Measurements from ENCODE around the gene HOMER2. TPM values are rescaled to one million over a fixed set of nuclear protein-coding genes. Genes with fewer than 3 reads are reported as not detected.

Gene HOMER2
- total RNA-seq, 1 donor from 2014 or later = 12.2 TPM

GRCh38 chr15:82985688-82986441, 33.3 kb upstream of the HOMER2 start, which contains the start of gene RAMAC:
TSS of gene RAMAC (plus strand) at chr15:82986210. CDS start at chr15:82989019, 2,809 bp downstream.
- Histone ChIP-seq H3K4me3 (ENCODE audit: insufficient read depth, low read depth, low read length) (peak within 1 kb of the TSS; percentile 100), H2AFZ (ENCODE audit: low read depth, low read length) (peak within 1 kb of the TSS; percentile 99), H3K4me2 (ENCODE audit: low read length) (peak within 1 kb of the TSS; percentile 91), H3K4me1 (ENCODE audit: insufficient read depth, low read length) (peaks cover 7% of the 10 kb centered on the region), H3K9ac (ENCODE audit: low read length) (peak within 1 kb of the TSS; percentile 96), H4K20me1 (ENCODE audit: insufficient read depth, low read length) (peaks cover 4% of the 10 kb centered on the region), H3K79me2 (ENCODE audit: insufficient read depth, low read length) (peaks cover 18% of the 10 kb centered on the region), H3K27ac (ENCODE audit: low read depth, low read length) (peak within 1 kb of the TSS; percentile 61), H3K9me3 (ENCODE audit: insufficient read depth, low read depth, low read length) (no peaks in the 10 kb centered on the region), H3K36me3 (ENCODE audit: insufficient read depth, low read length) (peaks cover 6% of the 10 kb centered on the region), H3K27me3 (ENCODE audit: insufficient read depth, low read length) (no peaks in the 10 kb centered on the region)
- Mint-ChIP-seq H3K9me3 (ENCODE audit: unreplicated experiment) (no peaks in the 10 kb centered on the region), H3K4me1 (ENCODE audit: low read depth, unreplicated experiment) (peaks cover 16% of the 10 kb centered on the region), H3K27ac (ENCODE audit: unreplicated experiment) (peak within 1 kb of the TSS; percentile 91), H3K27me3 (ENCODE audit: low read depth, unreplicated experiment) (no peaks in the 10 kb centered on the region), H3K36me3 (ENCODE audit: low read depth, unreplicated experiment) (no peaks in the 10 kb centered on the region), H3K4me3 (ENCODE audit: unreplicated experiment) (peak within 1 kb of the TSS; percentile 98)
- DNase-seq (ENCODE audit: low read depth) = peak; percentile 91
- TF ChIP-seq CTCF (IDR thresholded peaks at IDR 0.05; ENCODE audit: insufficient read depth, low read depth, low read length) = no peak
- TF ChIP-seq EZH2 (IDR thresholded peaks at IDR 0.05; ENCODE audit: insufficient read depth, low read length) = no peak
- FAIRE-seq = peak; percentile 41

GRCh38 chr15:82980981-82981380, 28.5 kb upstream of the HOMER2 start:
- no peaks in the 10 kb centered on the region for H3K79me2 ChIP-seq (ENCODE audit: insufficient read depth, low read length)
- FAIRE-seq (no peak), DNase-seq (ENCODE audit: low read depth) (no peak)
- peaks cover 5% of the 10 kb centered on the region for H3K4me1 Mint-ChIP-seq (ENCODE audit: low read depth, unreplicated experiment)
- no peak for TF ChIP-seq CTCF (IDR thresholded peaks at IDR 0.05; ENCODE audit: insufficient read depth, low read depth, low read length)
- TF ChIP-seq EZH2 (IDR thresholded peaks at IDR 0.05; ENCODE audit: insufficient read depth, low read length) = no peak
- no peak overlapping the region for H3K4me2 ChIP-seq (ENCODE audit: low read length)
- peaks cover 7% of the 10 kb centered on the region for H3K4me1 ChIP-seq (ENCODE audit: insufficient read depth, low read length)
- no peaks in the 10 kb centered on the region for H3K9me3 ChIP-seq (ENCODE audit: insufficient read depth, low read depth, low read length)
- no peaks in the 10 kb centered on the region for H4K20me1 ChIP-seq (ENCODE audit: insufficient read depth, low read length)
- no peak overlapping the region for H3K4me3 ChIP-seq (ENCODE audit: insufficient read depth, low read depth, low read length)
- no peak overlapping the region for H3K27ac Mint-ChIP-seq (ENCODE audit: unreplicated experiment)
- H3K27me3 Mint-ChIP-seq (ENCODE audit: low read depth, unreplicated experiment) = no peaks in the 10 kb centered on the region
- no peak overlapping the region for H3K4me3 Mint-ChIP-seq (ENCODE audit: unreplicated experiment)
- H3K36me3 Mint-ChIP-seq (ENCODE audit: low read depth, unreplicated experiment) = peaks cover 5% of the 10 kb centered on the region
- H2AFZ ChIP-seq (ENCODE audit: low read depth, low read length) = no peak overlapping the region
- H3K9me3 Mint-ChIP-seq (ENCODE audit: unreplicated experiment) = no peaks in the 10 kb centered on the region
- H3K27me3 ChIP-seq (ENCODE audit: insufficient read depth, low read length) = no peaks in the 10 kb centered on the region
- no peak overlapping the region for H3K9ac ChIP-seq (ENCODE audit: low read length)
- H3K27ac ChIP-seq (ENCODE audit: low read depth, low read length) = no peak overlapping the region
- H3K36me3 ChIP-seq (ENCODE audit: insufficient read depth, low read length) = no peaks in the 10 kb centered on the region

GRCh38 chr15:82979726-82980125, 27.2 kb upstream of the HOMER2 start:
- H3K36me3 ChIP-seq (ENCODE audit: insufficient read depth, low read length) = no peaks in the 10 kb centered on the region
- no peak overlapping the region for H3K9ac ChIP-seq (ENCODE audit: low read length)
- DNase-seq (ENCODE audit: low read depth) = no peak
- H4K20me1 ChIP-seq (ENCODE audit: insufficient read depth, low read length) = no peaks in the 10 kb centered on the region
- no peaks in the 10 kb centered on the region for H3K9me3 Mint-ChIP-seq (ENCODE audit: unreplicated experiment)
- no peaks in the 10 kb centered on the region for H3K9me3 ChIP-seq (ENCODE audit: insufficient read depth, low read depth, low read length)
- peaks cover 5% of the 10 kb centered on the region for H3K36me3 Mint-ChIP-seq (ENCODE audit: low read depth, unreplicated experiment)
- H3K4me1 Mint-ChIP-seq (ENCODE audit: low read depth, unreplicated experiment) = no peaks in the 10 kb centered on the region
- no peaks in the 10 kb centered on the region for H3K4me1 ChIP-seq (ENCODE audit: insufficient read depth, low read length)
- H3K4me2 ChIP-seq (ENCODE audit: low read length) = no peak overlapping the region
- TF ChIP-seq EZH2 (IDR thresholded peaks at IDR 0.05; ENCODE audit: insufficient read depth, low read length) = no peak
- TF ChIP-seq CTCF (IDR thresholded peaks at IDR 0.05; ENCODE audit: insufficient read depth, low read depth, low read length) = no peak
- no peak overlapping the region for H3K27ac ChIP-seq (ENCODE audit: low read depth, low read length)
- H3K4me3 ChIP-seq (ENCODE audit: insufficient read depth, low read depth, low read length) = no peak overlapping the region
- no peak overlapping the region for H3K27ac Mint-ChIP-seq (ENCODE audit: unreplicated experiment)
- no peak for FAIRE-seq
- no peaks in the 10 kb centered on the region for H3K79me2 ChIP-seq (ENCODE audit: insufficient read depth, low read length)
- no peaks in the 10 kb centered on the region for H3K27me3 ChIP-seq (ENCODE audit: insufficient read depth, low read length)
- no peak overlapping the region for H3K4me3 Mint-ChIP-seq (ENCODE audit: unreplicated experiment)
- H3K27me3 Mint-ChIP-seq (ENCODE audit: low read depth, unreplicated experiment) = no peaks in the 10 kb centered on the region
- H2AFZ ChIP-seq (ENCODE audit: low read depth, low read length) = no peak overlapping the region
